NCI-H748 (cell line): Measurements from ENCODE around the gene MUCL3.
"Not testable (repeated sequence)": the region's sequence is repeated elsewhere in the genome, so short reads cannot be mapped to it uniquely, and the experiment has no call there.

Experiments used
- DNase-seq: peaks from one replicate; lab custom pipeline; 2025; ENCODE audit not compliant: unreplicated experiment; lab: John Stamatoyannopoulos, UW

Gene MUCL3

GRCh38 chr6:30908700-30909099, 32.1 kb upstream of the MUCL3 start:
- no peak for DNase-seq

GRCh38 chr6:30910473-30910872, 30.3 kb upstream of the MUCL3 start:
- DNase-seq, result not testable (repeated sequence)

- DNase-seq, result no peak
These were observed 27.8 kb upstream of the MUCL3 start for GRCh38 chr6:30912746-30913520.

GRCh38 chr6:30913721-30914075, 27.1 kb upstream of the MUCL3 start:
- DNase-seq, result no peak

GRCh38 chr6:30914076-30914853, 26.5 kb upstream of the MUCL3 start, which contains the start of gene VARS2:
Gene VARS2, plus strand, starts transcription at chr6:30914238. Its CDS starts 599 bp downstream, at chr6:30914837.
- peak; percentile 86 for DNase-seq

- DNase-seq, result no peak
These were observed 25.8 kb upstream of the MUCL3 start for GRCh38 chr6:30914854-30915590.

GRCh38 chr6:30915591-30915946, 25.2 kb upstream of the MUCL3 start:
- DNase-seq, result peak; percentile 59

GRCh38 chr6:30917041-30917440, 23.7 kb upstream of the MUCL3 start:
- no peak for DNase-seq

GRCh38 chr6:30917487-30917886, 23.3 kb upstream of the MUCL3 start:
- DNase-seq, result no peak

- DNase-seq, result no peak
These were observed 22.1 kb upstream of the MUCL3 start for GRCh38 chr6:30918670-30919069.

GRCh38 chr6:30922447-30922852, 18.3 kb upstream of the MUCL3 start:
- DNase-seq, result no peak

GRCh38 chr6:30924040-30924627, 16.6 kb upstream of the MUCL3 start:
- not testable (repeated sequence) for DNase-seq

- DNase-seq, result no peak
These were observed 14.1 kb upstream of the MUCL3 start for GRCh38 chr6:30926644-30927043.

- not testable (repeated sequence) for DNase-seq
These were observed 13.7 kb upstream of the MUCL3 start for GRCh38 chr6:30927080-30927479.

GRCh38 chr6:30928677-30929076, 12.1 kb upstream of the MUCL3 start:
- DNase-seq, result no peak

- no peak for DNase-seq
These were observed 10.3 kb upstream of the MUCL3 start for GRCh38 chr6:30930506-30930905.

GRCh38 chr6:30931272-30931671, 9.5 kb upstream of the MUCL3 start:
- no peak for DNase-seq

- DNase-seq, result no peak
These were observed 8.7 kb upstream of the MUCL3 start, which contains the start of gene SFTA2 for GRCh38 chr6:30931969-30932645. Gene SFTA2, minus strand, starts transcription at chr6:30932170. Its CDS starts 74 bp downstream, at chr6:30932096.

- no peak for DNase-seq
These were observed 8.0 kb upstream of the MUCL3 start for GRCh38 chr6:30932665-30933365.

GRCh38 chr6:30935018-30935417, 5.8 kb upstream of the MUCL3 start:
- DNase-seq, result peak; percentile 31
